H1 (cell line): ENCODE results near the gene NEO1.

Experiments used
- CTCF ChIP-seq, 3 experiments: IDR thresholded peaks; 1 replicate in 2 of 3; 2 replicates in 1 of 3; pipeline versions ENCODE4 v1.5.1 to v1.6.1; 2011; ENCODE audit warnings: low read length in 3 of 3, mild to moderate bottlenecking in 3 of 3, inconsistent platforms in 2 of 3, low read depth in 1 of 3, moderate library complexity in 1 of 3; ENCODE audit not compliant: insufficient read depth in 1 of 3; ENCODE audit errors: control extremely low read depth in 1 of 3
- EP300 ChIP-seq, 2 experiments: IDR thresholded peaks; 1 replicate in 1 of 2; 2 replicates in 1 of 2; pipeline ENCODE4 v1.6.1; 2011 to 2012; ENCODE audit warnings: low read depth in 2 of 2, low read length in 2 of 2, mild to moderate bottlenecking in 2 of 2, borderline replicate concordance in 1 of 2, inconsistent platforms in 1 of 2, moderate library complexity in 1 of 2
- POLR2A ChIP-seq, 2 experiments: IDR thresholded peaks; 1 replicate in 1 of 2; 2 replicates in 1 of 2; pipeline ENCODE4 v1.6.1; 2011; ENCODE audit warnings: low read depth in 2 of 2, low read length in 2 of 2, mild to moderate bottlenecking in 2 of 2; ENCODE audit errors: control extremely low read depth in 1 of 2
- RXRA ChIP-seq: IDR thresholded peaks from 2 replicates; pipeline ENCODE4 v1.6.1; 2011; ENCODE audit warnings: low read depth, mild to moderate bottlenecking, low read length, moderate library complexity; ENCODE audit not compliant: insufficient read depth
- SIN3A ChIP-seq, 2 experiments: IDR thresholded peaks in 1 of 2; conservative IDR thresholded peaks in 1 of 2; 2 replicates each; pipeline ENCODE4 v1.6.1; 2011 to 2012; ENCODE audit warnings: low read length in 2 of 2, improper control_type of control experiment in 1 of 2, low read depth in 1 of 2, mild to moderate bottlenecking in 1 of 2
- SP1 ChIP-seq: IDR thresholded peaks from 2 replicates; pipeline ENCODE4 v1.6.1; 2011; ENCODE audit warnings: low read depth, low read length
- TBP ChIP-seq: IDR thresholded peaks from 2 replicates; pipeline ENCODE4 v1.6.1; 2011; ENCODE audit warnings: low read depth, low read length, improper control_type of control experiment
- TCF12 ChIP-seq: IDR thresholded peaks from 2 replicates; pipeline ENCODE4 v1.6.1; 2011; ENCODE audit warnings: low read depth, mild to moderate bottlenecking, low read length

GRCh38 chr15:73010154-73011152, 41.8 kb upstream of the NEO1 start:
- no peak for TF ChIP-seq CTCF (IDR thresholded peaks at IDR 0.05; ENCODE audit: control extremely low read depth in 1 of 3, insufficient read depth in 1 of 3, low read depth in 1 of 3, low read length in 3 of 3)
- TF ChIP-seq TCF12 = no peak
- no peak for TF ChIP-seq POLR2A (IDR thresholded peaks at IDR 0.05; ENCODE audit: control extremely low read depth in 1 of 2, low read depth in 2 of 2, low read length in 2 of 2)
- no peak for TF ChIP-seq SP1
- TF ChIP-seq RXRA = no peak
- no peak for TF ChIP-seq TBP
- no peak for TF ChIP-seq SIN3A (conservative IDR thresholded peaks at IDR 0.05 in 1 of 2, IDR thresholded peaks at IDR 0.05 in 1 of 2; ENCODE audit: low read depth in 1 of 2, low read length in 2 of 2)
- TF ChIP-seq EP300 (IDR thresholded peaks at IDR 0.05; ENCODE audit: borderline replicate concordance in 1 of 2, low read depth in 2 of 2, low read length in 2 of 2) = no peak
